WTC11 (cell line): Measurements from ENCODE around the gene VILL. TPM values are rescaled to one million over a fixed set of nuclear protein-coding genes. Genes with fewer than 3 reads are reported as not detected.

ENCODE experiments used
- ARID4B ChIP-seq: sonication (generic); formaldehyde crosslinking; IDR thresholded peaks from 2 replicates; pipeline ENCODE4 v1.8.0; 2023; ENCODE audit warnings: missing genetic modification reagents, mild to moderate bottlenecking, borderline replicate concordance
- CBFB ChIP-seq: sonication (generic); formaldehyde crosslinking; IDR thresholded peaks from 2 replicates; pipeline ENCODE4 v1.8.1; 2022; ENCODE audit warnings: mild to moderate bottlenecking, low read depth, missing genetic modification reagents
- CDX4 ChIP-seq: fragments of 250-450 bp; sonication (Bioruptor Pico); IDR thresholded peaks from 2 replicates; pipeline ENCODE4 v1.9.0; 2021; ENCODE audit warnings: moderate library complexity, mild to moderate bottlenecking, inconsistent platforms, borderline replicate concordance
- CREB1 ChIP-seq: sonication (generic); formaldehyde crosslinking; IDR thresholded peaks from 2 replicates; pipeline ENCODE4 v1.8.0; 2023; ENCODE audit warnings: mild to moderate bottlenecking, missing genetic modification reagents
- E2F4 ChIP-seq: sonication (generic); formaldehyde crosslinking; IDR thresholded peaks from 2 replicates; pipeline ENCODE4 v1.8.1; 2022; ENCODE audit warnings: low read depth, mild to moderate bottlenecking, moderate library complexity, missing genetic modification reagents, borderline replicate concordance
- FOXP1 ChIP-seq: sonication (generic); formaldehyde crosslinking; IDR thresholded peaks from 2 replicates; pipeline ENCODE4 v1.8.0; 2022; ENCODE audit warnings: missing genetic modification reagents, mild to moderate bottlenecking, moderate library complexity, borderline replicate concordance
- GTF2I ChIP-seq: fragments of 250-450 bp; sonication (Bioruptor Pico); conservative IDR thresholded peaks from 2 replicates; pipeline ENCODE4 v1.4.0; 2021; ENCODE audit warnings: mild to moderate bottlenecking
- IRF2 ChIP-seq: sonication (generic); formaldehyde crosslinking; IDR thresholded peaks from 2 replicates; pipeline ENCODE4 v1.8.0; 2022; ENCODE audit warnings: low read depth, missing genetic modification reagents, borderline replicate concordance
- MLX ChIP-seq: sonication (generic); formaldehyde crosslinking; IDR thresholded peaks from 2 replicates; pipeline ENCODE4 v1.8.1; 2023; ENCODE audit warnings: mild to moderate bottlenecking, missing genetic modification reagents, moderate library complexity
- NFE2L1 ChIP-seq: sonication (generic); formaldehyde crosslinking; IDR thresholded peaks from 2 replicates; pipeline ENCODE4 v1.8.1; 2023; ENCODE audit warnings: missing genetic modification reagents
- NR3C1 ChIP-seq: sonication (generic); formaldehyde crosslinking; conservative IDR thresholded peaks from 2 replicates; pipeline ENCODE4 v1.8.1; 2023; ENCODE audit warnings: low read depth, mild to moderate bottlenecking, missing genetic modification reagents
- PREB ChIP-seq: sonication (generic); formaldehyde crosslinking; IDR thresholded peaks from 2 replicates; pipeline ENCODE4 v1.8.1; 2022; ENCODE audit warnings: mild to moderate bottlenecking, missing genetic modification reagents, moderate library complexity, borderline replicate concordance
- RORB ChIP-seq: fragments of 250-450 bp; sonication (Bioruptor Pico); IDR thresholded peaks from 2 replicates; pipeline ENCODE4 v1.9.0; 2021; ENCODE audit warnings: mild to moderate bottlenecking
- SOX15 ChIP-seq: fragments of 250-450 bp; sonication (Bioruptor Pico); IDR thresholded peaks from 2 replicates; pipeline ENCODE4 v1.9.0; 2021; ENCODE audit warnings: mild to moderate bottlenecking
- STAT6 ChIP-seq: sonication (generic); formaldehyde crosslinking; conservative IDR thresholded peaks from 2 replicates; pipeline ENCODE4 v1.8.1; 2023; ENCODE audit warnings: mild to moderate bottlenecking, low read depth, missing genetic modification reagents, moderate library complexity
- TEAD1 ChIP-seq: sonication (generic); formaldehyde crosslinking; IDR thresholded peaks from 2 replicates; pipeline ENCODE4 v1.8.0; 2022; ENCODE audit warnings: mild to moderate bottlenecking, missing genetic modification reagents
- ZBTB21 ChIP-seq: sonication (generic); formaldehyde crosslinking; IDR thresholded peaks from 2 replicates; pipeline ENCODE4 v1.8.1; 2023; ENCODE audit warnings: mild to moderate bottlenecking, missing genetic modification reagents, borderline replicate concordance
- ZBTB43 ChIP-seq: sonication (generic); formaldehyde crosslinking; IDR thresholded peaks from 2 replicates; pipeline ENCODE4 v1.8.1; 2023; ENCODE audit warnings: mild to moderate bottlenecking, missing genetic modification reagents
- ZNF263 ChIP-seq: sonication (generic); formaldehyde crosslinking; IDR thresholded peaks from 2 replicates; pipeline ENCODE4 v1.8.1; 2022; ENCODE audit warnings: low read depth, mild to moderate bottlenecking, moderate library complexity, missing genetic modification reagents
- total RNA-seq: library from RNA; stranded (reverse); gene quantifications from 3 replicates; pipeline ENCODE4 v1.2.3, GENCODE V29; 2021
- TF ChIP-seq, protein P1 (sequence below): fragments of 250-450 bp; sonication (Bioruptor Pico); IDR thresholded peaks from 2 replicates; pipeline ENCODE4 v2.1.2; 2022; ENCODE audit warnings: mild to moderate bottlenecking, moderate library complexity
- TF ChIP-seq, protein P2 (sequence below): sonication (generic); formaldehyde crosslinking; IDR thresholded peaks from 2 replicates; pipeline ENCODE4 v1.8.1; 2023; ENCODE audit warnings: mild to moderate bottlenecking, missing genetic modification reagents, moderate library complexity

VILL gene
- total RNA-seq, 1 experiment from 2014 or later: 4.7 TPM

DNA sequence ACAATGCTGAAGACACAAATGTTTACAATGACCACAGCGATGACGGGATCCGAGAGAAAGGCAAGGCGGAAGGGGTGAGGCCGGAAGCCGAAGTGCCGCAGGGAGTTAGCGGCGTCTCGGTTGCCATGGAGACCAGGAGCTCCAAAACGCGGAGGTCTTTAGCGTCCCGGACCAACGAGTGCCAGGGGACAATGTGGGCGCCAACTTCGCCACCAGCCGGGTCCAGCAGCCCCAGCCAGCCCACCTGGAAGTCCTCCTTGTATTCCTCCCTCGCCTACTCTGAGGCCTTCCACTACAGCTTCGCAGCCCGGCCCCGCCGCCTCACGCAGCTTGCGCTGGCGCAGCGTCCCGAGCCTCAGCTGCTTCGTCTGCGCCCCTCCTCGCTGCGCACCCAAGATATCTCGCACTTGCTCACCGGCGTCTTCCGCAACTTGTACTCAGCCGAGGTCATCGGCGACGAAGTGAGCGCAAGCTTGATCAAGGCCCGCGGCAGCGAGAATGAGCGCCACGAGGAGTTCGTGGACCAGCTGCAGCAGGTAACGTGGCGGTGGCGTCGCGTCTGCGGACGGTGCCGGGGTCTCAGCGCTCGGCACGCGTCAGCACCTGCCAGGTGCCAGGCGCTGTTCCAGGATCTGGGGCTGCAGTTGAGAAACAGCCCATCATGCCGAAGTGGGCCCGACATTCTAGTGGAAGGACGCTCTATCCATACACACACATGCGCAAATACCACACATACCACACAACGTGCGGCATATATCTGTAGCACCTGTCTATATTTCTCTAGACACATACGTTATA lies 48.7 kb downstream of the VILL start, which contains the start of gene DLEC1 (continued):
- TF ChIP-seq ARID4B (CRISPR knock-in tag) (peak; percentile 93), PREB (CRISPR knock-in tag) (no peak), SOX15 (CRISPR knock-in tag) (no peak), ZBTB21 (CRISPR knock-in tag) (no peak), ZNF263 (CRISPR knock-in tag) (0 out of 2 replicates have a peak, but pooled peaks have one; percentile 45), CBFB (peak; percentile 92; the same call in 1 of the 2 replicates), NFE2L1 (CRISPR knock-in tag) (peak; percentile 76; the same call in 1 of the 2 replicates), E2F4 (CRISPR knock-in tag) (peak; percentile 78; the same call in 1 of the 2 replicates), CREB1 (CRISPR knock-in tag) (peak; percentile 92), ZBTB43 (peak; percentile 95; the same call in 1 of the 2 replicates), TEAD1 (peak; percentile 91), RORB (CRISPR knock-in tag) (no peak), FOXP1 (peak; percentile 98), STAT6 (CRISPR knock-in tag) (peak; percentile 80; the same call in 1 of the 2 replicates), NR3C1 (CRISPR knock-in tag) (peak; percentile 93; the same call in 1 of the 2 replicates), MLX (CRISPR knock-in tag) (peak; percentile 88; the same call in 1 of the 2 replicates), CDX4 (no peak), IRF2 (CRISPR knock-in tag) (peak; percentile 84; the same call in 1 of the 2 replicates), GTF2I (CRISPR knock-in tag) (no peak)
- TF ChIP-seq, protein P1, sequence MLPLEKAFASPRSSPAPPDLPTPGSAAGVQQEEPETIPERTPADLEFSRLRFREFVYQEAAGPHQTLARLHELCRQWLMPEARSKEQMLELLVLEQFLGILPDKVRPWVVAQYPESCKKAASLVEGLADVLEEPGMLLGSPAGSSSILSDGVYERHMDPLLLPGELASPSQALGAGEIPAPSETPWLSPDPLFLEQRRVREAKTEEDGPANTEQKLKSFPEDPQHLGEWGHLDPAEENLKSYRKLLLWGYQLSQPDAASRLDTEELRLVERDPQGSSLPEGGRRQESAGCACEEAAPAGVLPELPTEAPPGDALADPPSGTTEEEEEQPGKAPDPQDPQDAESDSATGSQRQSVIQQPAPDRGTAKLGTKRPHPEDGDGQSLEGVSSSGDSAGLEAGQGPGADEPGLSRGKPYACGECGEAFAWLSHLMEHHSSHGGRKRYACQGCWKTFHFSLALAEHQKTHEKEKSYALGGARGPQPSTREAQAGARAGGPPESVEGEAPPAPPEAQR (CRISPR knock-in tag): no peak
- TF ChIP-seq, protein P2, sequence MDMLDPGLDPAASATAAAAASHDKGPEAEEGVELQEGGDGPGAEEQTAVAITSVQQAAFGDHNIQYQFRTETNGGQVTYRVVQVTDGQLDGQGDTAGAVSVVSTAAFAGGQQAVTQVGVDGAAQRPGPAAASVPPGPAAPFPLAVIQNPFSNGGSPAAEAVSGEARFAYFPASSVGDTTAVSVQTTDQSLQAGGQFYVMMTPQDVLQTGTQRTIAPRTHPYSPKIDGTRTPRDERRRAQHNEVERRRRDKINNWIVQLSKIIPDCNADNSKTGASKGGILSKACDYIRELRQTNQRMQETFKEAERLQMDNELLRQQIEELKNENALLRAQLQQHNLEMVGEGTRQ (CRISPR knock-in tag): no peak
